Measurements from ENCODE around the gene RNF217.

Gene RNF217

DNA sequence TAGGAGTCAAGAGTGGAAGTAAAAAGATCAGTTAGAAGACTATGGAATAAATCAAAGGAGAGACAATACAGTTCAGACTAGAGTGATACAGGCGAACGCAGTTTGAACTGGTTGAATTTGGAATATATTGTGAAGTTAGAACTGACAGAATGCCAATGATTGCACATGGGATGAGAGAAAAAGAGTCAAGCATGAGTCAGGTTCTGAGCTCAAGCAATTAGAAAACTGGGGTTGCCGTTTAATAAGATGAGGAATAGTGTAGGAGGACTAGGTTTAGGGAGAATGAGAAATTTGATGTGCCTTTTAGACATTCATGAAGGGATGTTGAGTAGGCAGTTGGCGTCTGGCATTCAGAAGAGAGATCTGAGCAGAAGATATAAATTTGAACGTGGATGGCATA, 8.0 kb downstream of the RNF217 start:
- DNase-seq, result no peak
- Mint-ChIP-seq H3K9me3 (no peaks in the 10 kb centered on the region), H3K4me3 (no peak overlapping the region), H3K36me3 (no peaks in the 10 kb centered on the region), H3K27me3 (peaks cover 0 to 4% of the 10 kb centered on the region in 2 donors), H3K4me1 (no peaks in the 10 kb centered on the region), H3K27ac (no peak overlapping the region)
- ATAC-seq (replicated peaks), result no peak

DNA sequence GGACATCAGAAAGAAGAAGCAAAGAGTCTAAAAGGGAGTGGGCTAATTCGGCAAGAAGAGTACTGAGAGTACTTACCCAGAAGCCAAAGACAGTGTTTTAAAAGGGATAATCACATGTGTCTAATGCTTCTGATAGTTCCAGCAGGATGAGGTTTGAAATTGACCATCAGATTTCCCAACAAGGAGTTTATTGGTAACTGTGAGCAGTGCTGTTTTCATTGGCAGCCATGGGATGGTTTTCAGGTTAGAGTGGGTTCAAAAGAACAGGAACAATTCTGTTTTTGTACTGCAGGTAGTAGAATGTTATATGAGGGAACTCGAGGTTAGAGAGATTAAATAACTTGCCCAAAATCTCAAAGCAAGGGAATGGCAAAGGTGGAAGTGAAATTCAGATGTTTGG, 8.5 kb downstream of the RNF217 start:
- Mint-ChIP-seq H3K36me3 (no peaks in the 10 kb centered on the region), H3K27me3 (peaks cover 0 to 1% of the 10 kb centered on the region in 2 donors), H3K4me1 (no peaks in the 10 kb centered on the region), H3K27ac (no peak overlapping the region), H3K9me3 (no peaks in the 10 kb centered on the region), H3K4me3 (no peak overlapping the region)
- ATAC-seq (replicated peaks) (no peak), DNase-seq (no peak)

DNA sequence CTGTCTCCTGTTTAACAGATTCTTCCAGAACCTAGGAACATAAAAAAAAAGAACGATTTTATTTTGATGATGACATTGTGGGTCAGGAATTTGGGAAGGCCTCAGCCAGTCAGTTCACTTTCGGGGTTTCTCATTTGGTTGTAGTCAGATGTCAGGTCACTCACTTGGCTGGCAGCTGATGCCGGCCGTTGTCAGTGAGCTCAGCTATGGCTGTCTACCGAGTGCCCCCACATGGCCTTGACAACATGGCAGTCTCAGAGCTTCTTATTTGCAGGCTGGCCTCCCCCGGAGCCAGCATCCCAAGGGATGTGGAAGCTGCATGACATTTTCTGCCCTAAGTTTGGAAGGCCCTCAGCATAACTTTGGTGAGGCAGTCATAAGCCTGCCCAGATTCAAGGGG, 11.5 kb downstream of the RNF217 start:
- Mint-ChIP-seq H3K4me1 (no peaks in the 10 kb centered on the region), H3K27ac (no peak overlapping the region), H3K4me3 (no peak overlapping the region), H3K9me3 (peaks cover 4 to 7% of the 10 kb centered on the region in 2 donors), H3K27me3 (no peaks in the 10 kb centered on the region), H3K36me3 (peaks cover 0 to 4% of the 10 kb centered on the region in 2 donors)
- DNase-seq, result no peak
- no peak for ATAC-seq (replicated peaks)

DNA sequence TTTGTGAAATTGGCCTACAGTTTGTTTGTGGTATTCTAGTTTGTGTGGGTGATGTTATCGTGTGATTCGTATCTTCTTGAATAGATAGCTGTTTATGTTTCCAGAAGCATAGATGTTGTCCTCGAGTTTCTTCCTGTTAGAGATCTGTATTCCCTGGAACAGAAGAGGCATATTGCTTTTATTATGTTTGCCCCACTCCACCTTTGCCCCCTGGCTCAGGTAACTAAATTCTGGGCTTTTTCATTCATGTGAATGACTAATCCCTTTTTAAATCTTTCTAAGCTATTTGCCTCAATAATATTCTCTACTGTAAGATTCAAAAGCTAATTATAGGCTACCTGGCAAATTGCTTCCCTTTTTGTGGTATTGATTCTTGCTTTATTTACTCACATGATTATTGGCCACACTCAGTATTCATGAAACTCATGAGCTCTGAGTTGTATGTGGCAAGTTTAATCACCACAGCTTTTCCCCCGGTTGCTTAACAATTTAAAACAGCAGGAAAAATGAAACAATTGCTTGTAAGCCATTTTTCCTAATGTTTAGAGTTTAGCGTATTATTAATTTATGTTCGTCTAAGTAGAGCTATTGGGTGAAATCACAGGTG, 12.6 kb downstream of the RNF217 start:
- Mint-ChIP-seq H3K27me3 (no peaks in the 10 kb centered on the region), H3K27ac (no peak overlapping the region), H3K4me1 (no peaks in the 10 kb centered on the region), H3K36me3 (peaks cover 0 to 4% of the 10 kb centered on the region in 2 donors), H3K4me3 (no peak overlapping the region), H3K9me3 (peaks cover 11 to 14% of the 10 kb centered on the region in 2 donors)
- DNase-seq, result no peak
- no peak for ATAC-seq (replicated peaks)

DNA sequence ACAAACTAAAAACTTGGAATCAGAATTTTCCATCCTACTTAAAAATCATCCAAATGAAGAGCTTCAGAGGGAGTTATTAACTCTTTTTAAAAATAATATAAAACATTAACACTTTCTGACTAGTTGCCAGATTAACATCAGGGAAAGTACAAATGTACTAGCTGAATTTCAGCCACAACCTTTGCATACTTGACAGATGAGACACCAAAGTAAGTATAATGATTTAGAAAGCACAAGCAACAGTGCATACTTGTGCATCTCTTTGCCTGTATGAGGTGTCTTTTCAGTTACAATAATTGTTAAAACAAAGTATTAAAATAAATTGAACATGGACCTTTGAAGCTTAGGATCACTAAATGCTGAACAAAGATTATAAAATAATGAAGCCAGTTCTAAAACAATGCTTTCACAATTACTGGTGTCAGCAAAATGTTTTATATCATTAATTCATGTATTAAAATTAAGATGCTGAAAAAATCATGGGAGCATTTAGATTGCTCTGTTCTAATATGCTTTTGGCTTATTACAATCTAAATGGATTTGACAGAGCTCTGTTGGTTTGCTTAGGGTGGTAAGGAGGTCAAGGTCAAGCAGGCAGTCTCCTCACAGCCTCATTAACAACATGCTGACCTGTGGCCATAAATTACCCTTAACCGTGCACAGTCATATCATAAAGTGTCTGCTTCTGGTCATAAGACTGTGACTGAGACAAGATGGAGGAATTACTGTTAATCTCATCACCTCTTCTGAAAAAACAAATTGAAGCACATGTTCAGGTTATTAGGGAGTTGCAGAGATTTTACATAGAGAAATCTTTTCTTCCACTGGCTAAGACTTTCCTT, 15.1 kb downstream of the RNF217 start:
- H3K27me3 Mint-ChIP-seq, result no peaks in the 10 kb centered on the region
- no peaks in the 10 kb centered on the region for H3K4me1 Mint-ChIP-seq
- H3K4me3 Mint-ChIP-seq, result no peak overlapping the region
- H3K27ac Mint-ChIP-seq, result no peak overlapping the region
- ATAC-seq (replicated peaks) (no peak), DNase-seq (no peak)
- H3K9me3 Mint-ChIP-seq, result peaks cover 11 to 14% of the 10 kb centered on the region in 2 donors
- H3K36me3 Mint-ChIP-seq, result peaks cover 0 to 4% of the 10 kb centered on the region in 2 donors

DNA sequence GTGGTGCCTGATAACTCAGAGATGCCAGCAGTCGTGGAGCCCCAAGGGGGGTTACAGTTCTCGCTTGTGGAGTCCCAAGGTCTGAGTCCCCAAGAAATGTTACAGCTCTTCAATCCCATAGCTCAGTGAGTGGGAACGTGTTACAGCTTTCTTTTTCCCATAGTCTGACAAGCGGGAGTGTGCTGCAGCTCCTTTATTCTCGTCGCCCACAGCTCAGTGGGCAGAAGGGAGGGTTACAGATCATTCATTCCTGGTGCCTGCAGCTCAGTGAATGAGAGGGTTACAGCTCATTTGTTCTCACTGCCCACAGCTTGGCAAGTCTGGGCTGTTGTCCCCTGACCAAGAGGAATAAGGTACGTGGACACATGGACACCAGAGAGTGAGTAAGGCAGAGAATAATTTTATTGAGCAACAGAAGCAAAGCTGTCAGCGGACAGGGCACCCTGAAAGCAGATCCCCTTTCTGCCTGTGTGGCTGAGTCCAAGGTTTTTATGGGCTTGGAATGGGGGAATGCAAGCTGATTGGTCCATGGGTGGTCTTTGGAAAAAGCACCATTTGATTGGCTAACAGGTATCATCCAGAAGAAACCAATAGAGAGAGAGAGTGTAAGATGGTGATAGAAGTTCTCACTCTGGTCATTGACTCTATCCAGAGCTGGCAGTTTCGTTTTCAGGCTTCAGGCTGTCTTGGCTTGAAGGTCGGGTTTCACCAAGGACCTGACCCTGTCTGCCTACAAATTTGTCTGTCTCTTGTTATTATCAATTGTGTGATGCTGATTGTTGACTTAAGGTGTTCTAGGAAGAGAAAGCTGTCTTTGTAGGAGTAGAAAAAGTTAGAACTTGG, 16.4 kb downstream of the RNF217 start:
- Mint-ChIP-seq H3K27me3 (no peaks in the 10 kb centered on the region), H3K4me3 (no peak overlapping the region), H3K27ac (no peak overlapping the region), H3K36me3 (peaks cover 0 to 4% of the 10 kb centered on the region in 2 donors), H3K9me3 (peaks cover 11 to 14% of the 10 kb centered on the region in 2 donors), H3K4me1 (no peaks in the 10 kb centered on the region)
- ATAC-seq (replicated peaks), result no peak
- no peak for DNase-seq

DNA sequence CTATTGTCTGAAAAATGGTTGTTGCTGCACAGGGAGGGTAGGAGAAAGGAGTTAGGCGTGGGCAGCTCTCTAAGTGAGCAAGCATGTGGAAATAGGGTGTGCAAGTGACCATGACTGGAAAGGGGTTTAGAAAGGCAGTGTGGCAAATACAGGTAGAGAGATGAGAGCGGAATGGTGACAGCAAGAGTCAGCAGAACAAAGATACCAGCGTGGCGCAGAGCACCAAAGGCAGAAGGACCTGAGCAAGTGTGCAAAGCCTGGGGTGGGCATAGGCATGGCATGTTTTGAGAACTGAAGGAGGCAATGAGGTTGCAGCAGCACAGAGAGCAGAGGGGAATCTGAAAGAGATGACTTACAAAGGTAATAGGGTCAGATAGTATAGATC, 17.0 kb downstream of the RNF217 start:
- DNase-seq (no peak), ATAC-seq (replicated peaks) (no peak)
- Mint-ChIP-seq H3K36me3 (peaks cover 0 to 4% of the 10 kb centered on the region in 2 donors), H3K27me3 (no peaks in the 10 kb centered on the region), H3K4me1 (no peaks in the 10 kb centered on the region), H3K27ac (no peak overlapping the region), H3K4me3 (no peak overlapping the region), H3K9me3 (peaks cover 11 to 14% of the 10 kb centered on the region in 2 donors)

DNA sequence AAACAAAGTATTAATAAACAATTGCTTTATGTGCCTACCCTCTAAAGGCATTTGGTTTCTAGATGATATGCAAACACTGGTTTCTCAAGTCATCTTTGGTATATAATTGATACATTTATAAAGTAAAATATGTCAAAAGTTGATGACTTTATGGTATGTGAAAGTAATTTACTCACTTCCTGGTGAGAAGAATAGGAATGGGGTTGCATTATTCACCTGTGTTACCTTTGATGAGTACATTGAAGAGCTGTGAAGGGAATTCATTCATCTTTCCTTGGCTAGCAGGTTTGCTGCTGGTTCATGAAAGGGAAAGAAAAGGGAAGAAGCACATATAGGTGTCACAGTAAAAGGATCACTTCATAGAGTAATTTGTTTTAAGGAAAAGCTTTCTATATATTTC, 20.4 kb downstream of the RNF217 start:
- Mint-ChIP-seq H3K27ac (no peak overlapping the region), H3K36me3 (peaks cover 0 to 4% of the 10 kb centered on the region in 2 donors), H3K4me1 (no peaks in the 10 kb centered on the region), H3K4me3 (no peak overlapping the region), H3K27me3 (no peaks in the 10 kb centered on the region), H3K9me3 (peaks cover 11 to 14% of the 10 kb centered on the region in 2 donors)
- no peak for ATAC-seq (replicated peaks)
- DNase-seq, result no peak

DNA sequence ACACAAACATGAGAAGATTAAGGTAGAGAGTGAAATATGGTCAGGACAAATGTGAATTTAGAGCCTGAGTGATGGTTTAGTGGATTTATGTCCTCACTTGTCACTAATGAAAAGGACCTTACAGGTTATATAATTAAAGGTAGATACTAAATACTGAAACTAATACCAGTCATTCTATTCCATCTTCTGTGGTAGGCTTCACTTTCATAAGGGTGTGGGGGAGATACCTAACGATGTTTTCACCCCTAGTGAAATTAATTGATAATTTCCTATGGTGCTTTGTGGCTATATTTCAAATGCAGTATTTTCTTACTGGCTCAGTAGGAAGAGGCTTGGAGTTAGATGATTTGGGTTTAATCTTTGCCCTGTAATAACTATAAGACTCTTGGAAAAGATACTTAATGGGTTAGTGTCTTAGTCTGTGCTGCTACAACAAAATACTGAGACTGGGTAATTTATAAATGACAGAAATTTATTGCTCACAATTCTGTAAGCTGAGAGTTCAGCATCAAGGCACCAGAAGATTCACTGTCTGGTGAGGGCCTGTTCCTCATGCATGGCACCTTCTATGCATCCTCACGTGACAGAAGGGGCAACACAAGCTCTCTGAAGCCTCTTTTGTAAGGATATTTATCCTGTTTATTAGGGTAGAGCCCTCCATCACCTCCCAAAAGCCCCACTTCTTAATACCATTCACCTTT, 21.3 kb downstream of the RNF217 start:
- Mint-ChIP-seq H3K4me3 (no peak overlapping the region), H3K36me3 (no peaks in the 10 kb centered on the region), H3K9me3 (peaks cover 9% of the 10 kb centered on the region in 2 donors), H3K4me1 (no peaks in the 10 kb centered on the region), H3K27ac (no peak overlapping the region), H3K27me3 (no peaks in the 10 kb centered on the region)
- ATAC-seq (replicated peaks) (no peak), DNase-seq (no peak)

DNA sequence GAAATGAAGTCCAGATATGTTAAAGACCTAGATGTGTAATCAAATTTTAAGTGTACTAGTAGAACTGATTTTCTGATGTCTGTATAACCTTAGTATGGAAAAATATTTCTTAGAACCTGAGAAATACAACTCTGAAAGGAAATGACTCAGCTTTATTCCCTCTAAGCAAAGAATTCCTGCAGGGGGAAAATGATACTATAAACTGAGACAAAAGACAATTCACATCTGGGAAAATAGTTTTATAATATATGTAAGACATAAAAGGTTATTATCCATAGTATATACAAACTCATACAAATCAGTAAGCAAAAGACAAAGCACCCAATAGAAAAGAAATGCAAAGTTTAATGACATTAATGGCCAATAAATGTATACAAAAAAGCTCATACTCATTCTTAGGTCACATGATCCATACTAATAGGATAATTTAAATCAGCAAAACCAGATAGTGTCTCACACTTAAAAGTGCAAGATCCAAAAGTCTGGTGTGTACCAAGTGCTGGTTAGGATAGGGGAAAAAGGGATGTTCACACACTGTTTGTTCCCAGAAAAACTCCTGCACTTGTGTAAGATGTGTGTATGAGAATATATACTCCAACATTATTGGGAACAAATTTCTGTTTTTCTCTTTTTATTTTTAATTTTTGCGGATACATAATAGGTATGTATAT, 22.6 kb downstream of the RNF217 start:
- ATAC-seq (replicated peaks) (no peak), DNase-seq (no peak)
- Mint-ChIP-seq H3K4me3 (no peak overlapping the region), H3K36me3 (no peaks in the 10 kb centered on the region), H3K9me3 (no peaks in the 10 kb centered on the region), H3K27me3 (no peaks in the 10 kb centered on the region), H3K27ac (no peak overlapping the region), H3K4me1 (no peaks in the 10 kb centered on the region)

DNA sequence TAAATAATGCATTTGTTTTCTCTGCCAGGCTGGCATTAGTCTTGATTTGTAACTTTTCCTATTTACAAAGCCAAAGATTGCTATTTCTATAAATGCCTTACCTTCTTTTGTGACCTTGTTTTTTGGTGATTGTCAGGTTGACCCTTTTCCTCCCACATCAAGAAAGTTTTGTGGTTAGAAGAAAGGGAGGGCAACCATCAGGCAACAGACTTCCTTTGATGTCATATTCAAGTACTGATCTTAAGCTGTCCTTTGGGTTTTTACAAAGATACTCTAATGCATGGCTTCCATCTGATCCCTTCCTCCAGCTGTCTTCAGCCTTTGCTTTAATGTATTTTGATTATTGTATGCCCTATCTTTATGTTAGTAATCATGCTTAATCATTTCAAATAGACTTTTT, 23.9 kb downstream of the RNF217 start:
- H3K4me1 Mint-ChIP-seq, result no peaks in the 10 kb centered on the region
- no peak for ATAC-seq (replicated peaks)
- no peak for DNase-seq
- H3K27ac Mint-ChIP-seq, result no peak overlapping the region
- H3K36me3 Mint-ChIP-seq, result no peaks in the 10 kb centered on the region
- H3K9me3 Mint-ChIP-seq, result no peaks in the 10 kb centered on the region
- no peaks in the 10 kb centered on the region for H3K27me3 Mint-ChIP-seq
- no peak overlapping the region for H3K4me3 Mint-ChIP-seq

DNA sequence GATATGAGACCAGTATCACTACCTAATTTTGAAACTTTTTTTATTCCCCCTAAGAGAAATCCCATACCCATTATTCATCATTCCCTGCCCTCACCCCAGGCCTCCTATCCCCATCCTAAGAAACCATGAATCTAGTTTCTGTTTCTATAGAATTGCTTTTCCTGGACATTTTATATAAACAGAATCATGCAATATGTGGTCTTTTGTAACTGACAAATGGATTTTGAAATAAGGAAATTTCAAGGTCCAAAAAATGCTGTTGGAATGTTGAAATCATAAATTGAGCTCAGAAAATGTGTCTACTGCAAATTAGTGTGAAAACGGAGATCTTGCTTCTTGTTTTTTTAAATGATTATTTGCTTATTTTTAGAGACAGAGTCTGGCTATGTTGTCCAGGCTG, 25.1 kb downstream of the RNF217 start:
- Mint-ChIP-seq H3K27ac (no peak overlapping the region), H3K36me3 (no peaks in the 10 kb centered on the region), H3K4me1 (no peaks in the 10 kb centered on the region), H3K27me3 (no peaks in the 10 kb centered on the region), H3K4me3 (no peak overlapping the region), H3K9me3 (no peaks in the 10 kb centered on the region)
- no peak for ATAC-seq (replicated peaks)
- DNase-seq, result no peak

DNA sequence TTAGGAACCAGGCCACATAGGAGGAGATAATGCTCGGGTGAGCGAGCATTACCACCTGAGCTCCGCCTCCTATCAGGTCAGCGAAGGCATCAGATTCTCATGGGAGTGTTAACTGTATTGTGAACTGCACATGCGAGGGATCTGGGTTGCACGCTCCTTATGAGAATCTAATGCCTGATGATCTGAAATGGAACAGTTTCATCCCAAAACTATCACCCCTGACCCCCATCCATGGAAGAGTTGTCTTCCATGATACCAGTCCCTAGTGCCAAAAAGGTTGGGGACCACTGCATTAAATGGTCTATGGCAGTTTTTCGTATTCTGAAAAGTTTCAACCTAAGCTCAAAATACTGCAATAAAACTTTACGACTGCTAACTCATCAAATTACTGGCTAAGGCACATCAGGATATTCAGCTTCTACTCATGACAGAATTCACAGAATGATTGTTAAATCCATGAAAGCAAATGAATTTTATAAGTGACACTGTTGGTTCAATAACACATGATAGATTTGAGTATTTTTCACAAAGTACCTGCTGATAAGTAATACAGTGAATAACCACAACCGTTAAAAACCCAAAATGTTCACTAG, 25.9 kb downstream of the RNF217 start:
- Mint-ChIP-seq H3K36me3 (no peaks in the 10 kb centered on the region), H3K4me1 (no peaks in the 10 kb centered on the region), H3K4me3 (no peak overlapping the region), H3K27me3 (no peaks in the 10 kb centered on the region), H3K9me3 (no peaks in the 10 kb centered on the region), H3K27ac (no peak overlapping the region)
- no peak for DNase-seq
- no peak for ATAC-seq (replicated peaks)
